IMR-90 (cell line): Measurements from ENCODE around the gene AJAP1.

Source experiments
- BHLHE40 ChIP-seq: fragments of 150-350 bp; IDR thresholded peaks from 2 replicates; pipeline ENCODE4 v1.6.1; 2016; ENCODE audit warnings: mild to moderate bottlenecking, low read depth, low read length
- MAFK ChIP-seq: IDR thresholded peaks from 2 replicates; pipeline ENCODE4 v1.6.1; 2012; ENCODE audit warnings: low read depth, low read length, improper control_type of control experiment
- NFE2L2 ChIP-seq: fragments of 150-350 bp; IDR thresholded peaks from 2 replicates; pipeline ENCODE4 v1.6.1; 2016; ENCODE audit warnings: low read depth, mild to moderate bottlenecking, low read length
- POLR2A ChIP-seq: IDR thresholded peaks from 2 replicates; pipeline ENCODE4 v1.6.1; 2012; ENCODE audit warnings: mild to moderate bottlenecking, low read depth, low read length
- RAD21 ChIP-seq: IDR thresholded peaks from 2 replicates; pipeline ENCODE4 v1.6.1; 2012; ENCODE audit warnings: low read length, improper control_type of control experiment
- TF ChIP-seq, protein P1 (sequence below): conservative IDR thresholded peaks from 2 replicates; pipeline ENCODE4 v1.5.1; 2012; ENCODE audit warnings: mild to moderate bottlenecking, low read depth, low read length, improper control_type of control experiment
- TF ChIP-seq, protein P2 (sequence below): fragments of 150-350 bp; IDR thresholded peaks from 2 replicates; pipeline ENCODE4 v1.6.1; 2017; ENCODE audit warnings: mild to moderate bottlenecking, antibody characterized with exemption, low read length, low read depth

DNA sequence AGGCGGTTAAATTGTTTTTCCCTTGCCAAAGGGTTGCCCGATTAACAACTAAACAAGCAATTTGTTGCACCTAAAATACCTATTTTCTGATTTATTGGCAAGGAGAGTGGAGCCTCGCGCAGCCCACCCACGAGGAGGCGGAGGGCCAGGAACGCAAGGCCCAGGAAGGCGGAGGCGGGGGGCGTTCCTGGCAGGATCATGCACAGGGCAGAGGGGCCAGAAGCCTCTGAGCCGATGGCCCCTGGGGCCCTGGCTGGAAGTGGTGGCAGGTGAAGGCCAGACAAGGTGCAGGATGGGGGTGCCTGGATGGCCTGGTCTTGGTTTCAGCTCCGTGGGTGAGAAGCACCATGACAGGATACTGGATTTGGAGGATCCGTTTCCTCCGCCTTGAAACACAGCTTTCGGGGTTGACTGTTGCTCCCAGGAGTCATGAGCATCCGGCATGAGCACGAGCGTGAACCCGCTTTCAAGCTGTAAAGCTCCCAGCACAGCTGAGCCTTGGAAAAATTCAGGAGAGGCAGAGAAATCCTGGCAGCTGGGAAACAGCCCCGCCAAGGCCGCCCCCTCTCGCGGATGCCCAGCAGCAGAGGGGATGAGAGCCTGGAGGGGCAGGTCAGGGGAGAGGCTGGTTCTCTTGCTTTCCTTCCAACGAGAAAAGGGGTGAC, 35.0 kb downstream of the AJAP1 start:
- TF ChIP-seq, protein P1, sequence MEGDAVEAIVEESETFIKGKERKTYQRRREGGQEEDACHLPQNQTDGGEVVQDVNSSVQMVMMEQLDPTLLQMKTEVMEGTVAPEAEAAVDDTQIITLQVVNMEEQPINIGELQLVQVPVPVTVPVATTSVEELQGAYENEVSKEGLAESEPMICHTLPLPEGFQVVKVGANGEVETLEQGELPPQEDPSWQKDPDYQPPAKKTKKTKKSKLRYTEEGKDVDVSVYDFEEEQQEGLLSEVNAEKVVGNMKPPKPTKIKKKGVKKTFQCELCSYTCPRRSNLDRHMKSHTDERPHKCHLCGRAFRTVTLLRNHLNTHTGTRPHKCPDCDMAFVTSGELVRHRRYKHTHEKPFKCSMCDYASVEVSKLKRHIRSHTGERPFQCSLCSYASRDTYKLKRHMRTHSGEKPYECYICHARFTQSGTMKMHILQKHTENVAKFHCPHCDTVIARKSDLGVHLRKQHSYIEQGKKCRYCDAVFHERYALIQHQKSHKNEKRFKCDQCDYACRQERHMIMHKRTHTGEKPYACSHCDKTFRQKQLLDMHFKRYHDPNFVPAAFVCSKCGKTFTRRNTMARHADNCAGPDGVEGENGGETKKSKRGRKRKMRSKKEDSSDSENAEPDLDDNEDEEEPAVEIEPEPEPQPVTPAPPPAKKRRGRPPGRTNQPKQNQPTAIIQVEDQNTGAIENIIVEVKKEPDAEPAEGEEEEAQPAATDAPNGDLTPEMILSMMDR, result no peak
- no peak for TF ChIP-seq RAD21
- TF ChIP-seq MAFK, result no peak
- no peak for TF ChIP-seq NFE2L2
- TF ChIP-seq POLR2A, result no peak
- TF ChIP-seq, protein P2, sequence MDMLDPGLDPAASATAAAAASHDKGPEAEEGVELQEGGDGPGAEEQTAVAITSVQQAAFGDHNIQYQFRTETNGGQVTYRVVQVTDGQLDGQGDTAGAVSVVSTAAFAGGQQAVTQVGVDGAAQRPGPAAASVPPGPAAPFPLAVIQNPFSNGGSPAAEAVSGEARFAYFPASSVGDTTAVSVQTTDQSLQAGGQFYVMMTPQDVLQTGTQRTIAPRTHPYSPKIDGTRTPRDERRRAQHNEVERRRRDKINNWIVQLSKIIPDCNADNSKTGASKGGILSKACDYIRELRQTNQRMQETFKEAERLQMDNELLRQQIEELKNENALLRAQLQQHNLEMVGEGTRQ, result no peak
- TF ChIP-seq BHLHE40, result no peak
